Measurements from ENCODE around the gene KRTAP10-3.

DNA sequence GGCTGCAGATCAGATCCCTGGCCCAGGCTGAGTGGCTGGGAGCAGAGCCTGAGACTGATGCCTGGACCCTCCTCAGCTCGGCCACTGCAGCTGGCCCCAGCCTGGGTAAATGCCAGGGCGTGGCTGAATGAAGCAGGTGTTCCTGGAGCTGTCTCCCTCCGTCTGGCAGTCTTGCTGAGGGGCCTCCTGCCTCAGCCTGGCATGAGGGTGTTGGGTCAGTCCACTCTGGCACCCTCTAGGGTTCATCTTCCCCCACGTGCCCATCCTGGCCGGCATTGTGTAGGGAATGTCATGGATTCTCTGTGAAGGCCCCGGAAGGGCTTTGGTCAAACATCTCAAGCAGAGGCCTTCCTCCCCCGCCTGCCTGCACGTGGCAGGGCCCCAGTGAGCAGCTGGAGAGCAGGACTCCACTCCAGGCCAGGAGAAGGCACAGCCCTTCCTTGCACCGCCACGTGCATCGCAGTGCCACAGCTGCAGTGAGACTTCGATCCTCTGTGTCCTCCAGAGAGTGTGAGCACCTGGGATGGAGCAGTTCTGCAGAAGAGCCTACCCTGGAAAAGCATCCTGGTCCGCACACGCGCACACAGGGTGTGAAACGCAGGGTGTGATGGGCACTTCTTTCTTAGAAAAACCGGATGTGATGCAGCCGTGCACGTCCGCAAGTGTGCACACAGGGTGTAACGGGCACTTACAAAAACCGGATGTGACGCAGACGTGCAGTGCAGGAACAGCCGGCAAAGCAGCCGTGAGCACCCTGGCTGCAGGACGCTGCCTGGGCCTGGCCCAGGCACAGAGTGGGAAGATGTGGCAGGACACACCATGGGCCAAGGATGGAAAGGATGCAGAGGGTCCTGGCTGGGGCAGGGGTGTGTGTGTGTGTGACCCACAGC is 10.3 kb upstream of the KRTAP10-3 start:
- TF ChIP-seq, protein P1, sequence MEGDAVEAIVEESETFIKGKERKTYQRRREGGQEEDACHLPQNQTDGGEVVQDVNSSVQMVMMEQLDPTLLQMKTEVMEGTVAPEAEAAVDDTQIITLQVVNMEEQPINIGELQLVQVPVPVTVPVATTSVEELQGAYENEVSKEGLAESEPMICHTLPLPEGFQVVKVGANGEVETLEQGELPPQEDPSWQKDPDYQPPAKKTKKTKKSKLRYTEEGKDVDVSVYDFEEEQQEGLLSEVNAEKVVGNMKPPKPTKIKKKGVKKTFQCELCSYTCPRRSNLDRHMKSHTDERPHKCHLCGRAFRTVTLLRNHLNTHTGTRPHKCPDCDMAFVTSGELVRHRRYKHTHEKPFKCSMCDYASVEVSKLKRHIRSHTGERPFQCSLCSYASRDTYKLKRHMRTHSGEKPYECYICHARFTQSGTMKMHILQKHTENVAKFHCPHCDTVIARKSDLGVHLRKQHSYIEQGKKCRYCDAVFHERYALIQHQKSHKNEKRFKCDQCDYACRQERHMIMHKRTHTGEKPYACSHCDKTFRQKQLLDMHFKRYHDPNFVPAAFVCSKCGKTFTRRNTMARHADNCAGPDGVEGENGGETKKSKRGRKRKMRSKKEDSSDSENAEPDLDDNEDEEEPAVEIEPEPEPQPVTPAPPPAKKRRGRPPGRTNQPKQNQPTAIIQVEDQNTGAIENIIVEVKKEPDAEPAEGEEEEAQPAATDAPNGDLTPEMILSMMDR (IDR thresholded peaks at IDR 0.05; ENCODE audit: low read depth, low read length): no peak
- TF ChIP-seq POLR2A (IDR thresholded peaks at IDR 0.05; ENCODE audit: extremely low read depth, insufficient read length) (no peak), MYC (IDR thresholded peaks at IDR 0.05; ENCODE audit: low read depth, low read length) (no peak), MAX (IDR thresholded peaks at IDR 0.05; ENCODE audit: low read depth, low read length) (no peak)

All from NB4 (cell line).